Measurements from ENCODE around the gene KCNH1.

KCNH1 gene

DNA sequence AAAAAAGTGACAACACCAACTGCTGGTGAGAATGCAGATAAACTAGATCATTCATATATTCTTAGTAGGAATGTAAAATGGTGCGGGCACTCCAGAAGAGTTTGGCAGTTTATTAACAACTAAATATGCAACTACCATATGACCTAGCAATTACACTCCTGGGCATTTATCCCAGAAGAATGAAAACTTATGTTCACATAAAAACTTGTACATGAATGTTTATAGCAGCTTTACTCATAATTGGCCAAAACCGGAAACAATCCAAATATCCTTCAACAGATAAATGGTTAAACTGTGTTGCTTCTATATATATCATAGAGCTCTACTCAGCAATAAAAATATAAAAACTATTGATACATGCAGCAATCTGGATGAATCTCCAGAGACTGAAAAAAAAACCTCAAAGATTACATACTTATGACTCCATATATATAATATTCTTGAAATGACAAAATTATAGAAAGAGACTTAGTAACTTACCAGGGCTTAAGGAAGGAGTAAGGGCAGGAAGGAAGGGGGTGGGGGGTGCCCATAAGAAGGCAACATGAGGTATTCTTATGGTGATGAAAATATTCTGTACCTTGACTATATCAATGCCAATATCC, 99.9 kb downstream of the KCNH1 start:
- TF ChIP-seq, protein P1, sequence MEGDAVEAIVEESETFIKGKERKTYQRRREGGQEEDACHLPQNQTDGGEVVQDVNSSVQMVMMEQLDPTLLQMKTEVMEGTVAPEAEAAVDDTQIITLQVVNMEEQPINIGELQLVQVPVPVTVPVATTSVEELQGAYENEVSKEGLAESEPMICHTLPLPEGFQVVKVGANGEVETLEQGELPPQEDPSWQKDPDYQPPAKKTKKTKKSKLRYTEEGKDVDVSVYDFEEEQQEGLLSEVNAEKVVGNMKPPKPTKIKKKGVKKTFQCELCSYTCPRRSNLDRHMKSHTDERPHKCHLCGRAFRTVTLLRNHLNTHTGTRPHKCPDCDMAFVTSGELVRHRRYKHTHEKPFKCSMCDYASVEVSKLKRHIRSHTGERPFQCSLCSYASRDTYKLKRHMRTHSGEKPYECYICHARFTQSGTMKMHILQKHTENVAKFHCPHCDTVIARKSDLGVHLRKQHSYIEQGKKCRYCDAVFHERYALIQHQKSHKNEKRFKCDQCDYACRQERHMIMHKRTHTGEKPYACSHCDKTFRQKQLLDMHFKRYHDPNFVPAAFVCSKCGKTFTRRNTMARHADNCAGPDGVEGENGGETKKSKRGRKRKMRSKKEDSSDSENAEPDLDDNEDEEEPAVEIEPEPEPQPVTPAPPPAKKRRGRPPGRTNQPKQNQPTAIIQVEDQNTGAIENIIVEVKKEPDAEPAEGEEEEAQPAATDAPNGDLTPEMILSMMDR (IDR thresholded peaks at IDR 0.05; ENCODE audit: insufficient read depth, low read depth, low read length, missing control alignments): no peak

DNA sequence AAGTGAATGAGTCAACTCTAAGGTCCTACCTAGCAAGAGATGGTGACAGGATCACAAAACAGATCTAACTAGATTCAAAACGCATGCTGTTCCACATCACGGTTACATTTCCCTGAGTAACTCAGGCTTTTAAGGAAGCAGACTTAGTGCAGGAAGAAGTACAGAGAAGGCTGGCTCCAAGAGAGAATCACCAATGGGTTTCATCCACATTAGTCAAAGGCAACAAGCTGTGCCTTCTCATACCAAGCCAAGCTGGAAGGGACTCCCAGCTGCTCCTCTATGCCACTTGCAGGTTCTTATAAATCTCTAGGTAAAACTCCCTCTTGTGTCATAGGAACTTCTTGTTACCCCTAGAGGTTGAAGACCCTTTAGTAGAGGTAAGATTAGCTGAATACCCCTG, 109.0 kb downstream of the KCNH1 start:
- no peak for DNase-seq (ENCODE audit: low read depth)
- TF ChIP-seq, protein P1 (IDR thresholded peaks at IDR 0.05; ENCODE audit: insufficient read depth, low read depth, low read length, missing control alignments): no peak
- no peak overlapping the region for H3K4me3 ChIP-seq (ENCODE audit: low read depth, low read length)

More for the DNA sequence above, 99.9 kb downstream of the KCNH1 start:
- no peak for DNase-seq (ENCODE audit: low read depth)
- no peak overlapping the region for H3K4me3 ChIP-seq (ENCODE audit: low read depth, low read length)

DNA sequence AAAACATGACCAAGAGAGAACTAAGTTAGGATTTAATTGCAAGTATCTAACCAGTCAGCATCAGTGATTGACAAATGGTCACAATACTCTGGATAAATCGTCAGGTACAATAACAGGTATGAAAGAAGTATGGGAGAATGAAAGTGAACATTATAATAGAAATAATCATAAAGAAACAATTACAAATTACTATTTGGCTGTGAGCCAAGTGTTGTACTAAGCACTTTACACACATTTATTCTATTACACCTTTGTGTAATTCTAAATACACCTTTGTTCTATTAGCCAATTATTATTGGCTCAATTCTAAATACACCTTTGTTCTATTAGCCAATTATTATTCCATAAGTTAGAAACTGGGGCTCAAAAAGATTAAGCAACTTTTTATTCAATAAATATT, 114.7 kb downstream of the KCNH1 start:
- TF ChIP-seq, protein P1 (IDR thresholded peaks at IDR 0.05; ENCODE audit: insufficient read depth, low read depth, low read length, missing control alignments): no peak
- H3K4me3 ChIP-seq (ENCODE audit: low read depth, low read length): no peak overlapping the region
- DNase-seq (ENCODE audit: low read depth): no peak

DNA sequence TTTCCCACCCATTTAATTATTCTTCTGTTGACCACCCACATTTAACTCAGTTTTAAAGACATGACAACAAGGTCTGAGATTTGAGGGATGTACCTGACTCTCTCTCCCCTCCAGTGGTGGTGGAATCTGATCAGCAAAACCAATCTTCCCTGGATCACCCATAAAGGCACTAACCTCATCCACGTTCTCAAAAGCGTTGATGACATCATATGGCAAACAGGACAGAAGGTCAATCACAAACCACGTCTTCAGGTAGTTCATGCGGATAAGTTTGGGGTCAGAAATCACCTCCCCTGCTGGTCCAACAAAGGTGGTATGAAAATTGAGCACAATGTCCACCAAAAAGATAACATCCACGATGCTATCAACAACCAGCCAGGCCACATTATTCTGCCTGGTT, 115.3 kb downstream of the KCNH1 start:
- TF ChIP-seq, protein P1 (IDR thresholded peaks at IDR 0.05; ENCODE audit: insufficient read depth, low read depth, low read length, missing control alignments): no peak
- no peak overlapping the region for H3K4me3 ChIP-seq (ENCODE audit: low read depth, low read length)

DNA sequence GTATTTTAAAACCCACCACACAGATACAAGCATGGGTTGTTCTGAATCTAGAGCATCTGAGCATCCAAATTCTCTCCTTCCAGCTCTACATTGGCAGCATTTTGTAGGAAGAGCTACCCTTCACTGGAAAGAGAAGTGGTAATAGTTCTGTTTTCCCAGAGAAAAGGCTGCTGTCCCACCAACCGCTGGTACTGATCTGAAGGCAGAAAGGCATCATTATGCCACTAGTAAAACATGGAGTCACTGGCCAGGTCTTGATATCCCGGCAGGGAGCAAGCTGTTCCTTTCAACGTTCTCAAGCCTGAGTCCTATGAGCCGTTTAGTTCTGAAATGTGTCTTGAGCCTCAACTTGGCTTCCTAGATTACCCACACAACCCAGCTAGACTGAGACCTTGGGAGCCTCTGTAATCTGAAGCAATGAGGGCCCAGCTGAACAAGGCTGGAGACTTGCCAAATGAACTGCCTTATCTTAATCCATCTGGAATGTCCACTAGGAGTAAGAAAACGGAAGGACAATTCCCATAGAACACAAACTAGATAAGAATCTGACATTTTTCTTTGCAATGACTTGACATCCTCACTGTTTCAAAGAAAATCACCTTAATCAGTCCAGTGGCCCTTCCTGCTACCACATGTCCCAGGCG, 116.8 kb downstream of the KCNH1 start:
- no peak overlapping the region for H3K4me3 ChIP-seq (ENCODE audit: low read depth, low read length)
- DNase-seq (ENCODE audit: low read depth): no peak
- TF ChIP-seq, protein P1 (IDR thresholded peaks at IDR 0.05; ENCODE audit: insufficient read depth, low read depth, low read length, missing control alignments): no peak

More for the DNA sequence above, 115.3 kb downstream of the KCNH1 start:
- no peak for DNase-seq (ENCODE audit: low read depth)

DNA sequence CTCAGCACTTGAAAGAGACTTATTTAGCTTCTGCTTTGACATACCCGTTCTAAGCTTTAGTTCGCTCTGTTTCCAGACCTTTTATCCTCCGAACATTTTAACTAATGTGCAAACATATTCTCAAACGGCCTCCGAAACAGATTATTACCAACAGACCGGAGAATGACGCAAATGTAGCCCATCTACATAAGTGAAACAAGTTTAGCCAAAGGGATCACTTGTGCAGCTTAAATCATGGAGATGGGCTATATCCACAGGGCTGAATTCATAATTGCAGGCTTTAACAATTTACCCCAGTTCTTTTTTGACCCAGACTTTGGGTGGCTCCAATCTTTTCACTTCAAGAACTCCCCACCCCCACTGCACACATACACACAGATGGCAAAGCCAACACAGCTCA, 119.7 kb downstream of the KCNH1 start:
- no peak overlapping the region for H3K4me3 ChIP-seq (ENCODE audit: low read depth, low read length)
- TF ChIP-seq, protein P1 (IDR thresholded peaks at IDR 0.05; ENCODE audit: insufficient read depth, low read depth, low read length, missing control alignments): no peak
- no peak for DNase-seq (ENCODE audit: low read depth)
